ENCODE data around the gene ANKRD13B. TPM values are rescaled to one million over a fixed set of nuclear protein-coding genes. Genes with fewer than 3 reads are reported as not detected.
A peak's percentile ranks its signal among the peaks of the same experiment; 100 is the strongest.

Gene ANKRD13B
- total RNA-seq, 1 experiment from 2014 or later: 45.5 TPM

GRCh38 chr17:29596811-29597210, 3.9 kb downstream of the ANKRD13B start (continued):
- TF ChIP-seq STAT6 (CRISPR knock-in tag; conservative IDR thresholded peaks at IDR 0.05; ENCODE audit: low read depth) (no peak), JUN (CRISPR knock-in tag; IDR thresholded peaks at IDR 0.05) (no peak)

- Mint-ChIP-seq H3K27ac (peak overlapping the region; percentile 74; the same call in 1 of the 2 replicates), H3K4me1 (peaks cover 44% of the 10 kb centered on the region), H3K36me3 (no peaks in the 10 kb centered on the region), H3K9me3 (no peaks in the 10 kb centered on the region), H3K27me3 (ENCODE audit: low read depth) (no peaks in the 10 kb centered on the region), H3K4me3 (peak overlapping the region; percentile 46)
- no peak for DNase-seq (ENCODE audit: low spot score)
- ChIA-PET CTCF (interaction anchor here (0.6 to 4.6 kb wide), 19 partner anchors 10 to 498 kb away, joined by 3 to 85 read pairs (median 4); partner anchors contain the start of genes ABHD15 and SSH2), POLR2A (interaction anchor here (0.6 to 1.1 kb wide), 3 partner anchors 16 to 184 kb away, joined by 3 to 6 read pairs (median 5); partner anchors contain the start of gene TP53I13)
- peak; percentile 16 for ATAC-seq
- TF ChIP-seq ZBTB21 (CRISPR knock-in tag; IDR thresholded peaks at IDR 0.05; ENCODE audit: borderline replicate concordance) (no peak), PRDM15 (CRISPR knock-in tag; IDR thresholded peaks at IDR 0.05) (peak; percentile 66), ZNF423 (CRISPR knock-in tag; IDR thresholded peaks at IDR 0.05) (0 out of 2 replicates have a peak, but pooled peaks have one; percentile 13), CREB1 (CRISPR knock-in tag; IDR thresholded peaks at IDR 0.05) (0 out of 2 replicates have a peak, but pooled peaks have one; percentile 31), FOXP1 (CRISPR knock-in tag; IDR thresholded peaks at IDR 0.05; ENCODE audit: borderline replicate concordance) (peak; percentile 19; the same call in 1 of the 2 replicates), NR1H2 (CRISPR knock-in tag; IDR thresholded peaks at IDR 0.05) (no peak)
These were observed 4.6 kb downstream of the ANKRD13B start for GRCh38 chr17:29597361-29598172.

- DNase-seq (ENCODE audit: low spot score): no peak
- CTCF ChIA-PET: interaction anchor here (1.2 to 2.6 kb wide), 3 partner anchors 9 to 11 kb away, joined by 4 to 17 read pairs (median 9); no protein-coding TSS in a partner anchor
- no peak overlapping the region for H3K27ac Mint-ChIP-seq
- no peak overlapping the region for H3K4me3 Mint-ChIP-seq
- H3K9me3 Mint-ChIP-seq: no peaks in the 10 kb centered on the region
- ATAC-seq: no peak
- peaks cover 12% of the 10 kb centered on the region for H3K4me1 Mint-ChIP-seq
- no peaks in the 10 kb centered on the region; the same call in 1 of the 2 replicates for H3K27me3 Mint-ChIP-seq (ENCODE audit: low read depth)
- POLR2A ChIA-PET: no interaction called here
- TF ChIP-seq ZNF121 (CRISPR knock-in tag; IDR thresholded peaks at IDR 0.05) (peak; percentile 82), ZNF532 (CRISPR knock-in tag; IDR thresholded peaks at IDR 0.05; ENCODE audit: borderline replicate concordance) (no peak)
- H3K36me3 Mint-ChIP-seq: no peaks in the 10 kb centered on the region
These were observed 10.3 kb downstream of the ANKRD13B start for GRCh38 chr17:29603109-29603674.

All from WTC11 (cell line).